Panc1 (cell line): ENCODE results near the gene CLK2. TPM values are rescaled to one million over a fixed set of nuclear protein-coding genes. Genes with fewer than 3 reads are reported as not detected.

ENCODE experiments used
- ATAC-seq: fragments of 200-7000 bp; cut with Tn5 transposase; 2 replicates; pipeline ENCODE4 v1.9.1; 2020; ENCODE audit warnings: mild to moderate bottlenecking, moderate library complexity
- BruUV-seq: library from RNA; stranded (reverse); fragments of 400-500 nt; replicated peaks from 2 replicates; lab custom pipeline; 2021; lab: Mats Ljungman, UMichigan
- CTCF ChIA-PET: fragments of 300-600 bp; sonication (Branson Sonifier 250); formaldehyde crosslinking; loops from one replicate; lab custom pipeline; 2022; ENCODE audit warnings: antibody characterized with exemption; lab: Charles Lee
- POLR2A ChIA-PET: fragments of 300-600 bp; sonication (Branson Sonifier 250); formaldehyde crosslinking; loops from one replicate; lab custom pipeline; 2022; ENCODE audit warnings: antibody characterized with exemption; lab: Charles Lee
- DNase-seq: peaks from one replicate; pipeline ENCODE4 v3.0.0-alpha.2; 2010; ENCODE audit warnings: low read depth, low spot score
- H3K27ac ChIP-seq: 2 replicates; pipeline ENCODE4 v1.5.1; 2011; ENCODE audit warnings: mild to moderate bottlenecking, low read length, inconsistent platforms
- H3K27me3 ChIP-seq: fragments of 200-500 bp; sonication (Bioruptor generic); 2 replicates; pipeline ENCODE4 v1.6.0; 2014; ENCODE audit warnings: low read length, inconsistent platforms; ENCODE audit not compliant: control insufficient read depth, insufficient read depth
- H3K36me3 ChIP-seq: fragments of 200-500 bp; sonication (Bioruptor generic); 2 replicates; pipeline ENCODE4 v1.5.1; 2014; ENCODE audit warnings: inconsistent platforms, mild to moderate bottlenecking, low read length, moderate library complexity; ENCODE audit not compliant: control insufficient read depth, insufficient read depth
- H3K4me1 ChIP-seq: 2 replicates; pipeline ENCODE4 v1.5.1; 2011; ENCODE audit warnings: inconsistent platforms, mild to moderate bottlenecking, low read length, moderate library complexity; ENCODE audit not compliant: control insufficient read depth, insufficient read depth
- H3K4me3 ChIP-seq, 2 experiments: 2 replicates each; pipeline ENCODE4 v1.5.1; 2011 to 2012; ENCODE audit warnings: low read depth in 2 of 2, low read length in 2 of 2, mild to moderate bottlenecking in 2 of 2, inconsistent platforms in 1 of 2, moderate library complexity in 1 of 2
- H3K9me3 ChIP-seq: fragments of 200-500 bp; sonication (Bioruptor generic); 2 replicates; pipeline ENCODE4 v1.5.1; 2014; ENCODE audit warnings: low read depth, mild to moderate bottlenecking, inconsistent platforms, low read length, moderate library complexity; ENCODE audit not compliant: control insufficient read depth, insufficient read depth
- CTCF ChIP-seq: fragments of 450-650 bp; IDR thresholded peaks from 2 replicates; pipeline ENCODE4 v1.5.1; 2017; ENCODE audit warnings: mild to moderate bottlenecking
- POLR2AphosphoS5 ChIP-seq: IDR thresholded peaks from 2 replicates; pipeline ENCODE4 v1.6.1; 2012; ENCODE audit warnings: mild to moderate bottlenecking, low read depth, low read length, moderate library complexity
- REST ChIP-seq, 2 experiments: IDR thresholded peaks; 2 replicates each; pipeline ENCODE4 v1.6.1; 2011 to 2012; ENCODE audit warnings: low read depth in 2 of 2, control low read depth in 1 of 2, low read length in 1 of 2, mild to moderate bottlenecking in 1 of 2, moderate library complexity in 1 of 2; ENCODE audit not compliant: insufficient read depth in 1 of 2
- SIN3A ChIP-seq: IDR thresholded peaks from 2 replicates; pipeline ENCODE4 v1.6.1; 2012; ENCODE audit warnings: low read depth, mild to moderate bottlenecking, low read length, moderate library complexity, borderline replicate concordance; ENCODE audit not compliant: insufficient read depth
- TCF7L2 ChIP-seq: IDR thresholded peaks from 2 replicates; pipeline ENCODE4 v1.6.1; 2011; ENCODE audit warnings: mild to moderate bottlenecking, low read depth, low read length, inconsistent platforms
- in situ Hi-C: cut with HindIII; loops from 2 replicates; pipeline ENCODE4 v1.10.0; 2016; ENCODE audit warnings: low sequenced_read_pairs, low pct_unique_long_range_greater_than_20kb
- intact Hi-C: fragments of 100-400 bp; cut with micrococcal nuclease; formaldehyde crosslinking; loops from one replicate; pipeline ENCODE4 v1.10.0; 2022; ENCODE audit not compliant: unreplicated experiment
- total RNA-seq: library from RNA; stranded (reverse); gene quantifications from one replicate; pipeline ENCODE4 v1.2.1, GENCODE V29; 2021; ENCODE audit not compliant: unreplicated experiment

CLK2 gene
- total RNA-seq, 1 experiment from 2014 or later: 43.6 TPM

GRCh38 chr1:155285063-155285462 is 11.8 kb upstream of the CLK2 start:
- H3K36me3 ChIP-seq: no peaks in the 10 kb centered on the region
- no peaks in the 10 kb centered on the region for H3K9me3 ChIP-seq
- no TSS peak for BruUV-seq
- ChIA-PET POLR2A (no interaction called here), CTCF (no interaction called here)
- in situ Hi-C loops: no loop called here
- DNase-seq: no peak
- intact Hi-C loops: no loop called here
- H3K4me1 ChIP-seq: no peaks in the 10 kb centered on the region
- no peaks in the 10 kb centered on the region for H3K27me3 ChIP-seq
- H3K27ac ChIP-seq: no peak overlapping the region
- no peak for TF ChIP-seq POLR2AphosphoS5
- TF ChIP-seq TCF7L2: no peak
- no peak for TF ChIP-seq CTCF
- TF ChIP-seq REST (IDR thresholded peaks at IDR 0.05; ENCODE audit: insufficient read depth in 1 of 2, low read depth in 2 of 2, low read length in 1 of 2): no peak
- TF ChIP-seq SIN3A: no peak
- no peak for ATAC-seq
- no peak overlapping the region for H3K4me3 ChIP-seq

- DNase-seq: no peak
- Histone ChIP-seq H3K9me3 (no peaks in the 10 kb centered on the region), H3K4me3 (no peak overlapping the region), H3K36me3 (no peaks in the 10 kb centered on the region), H3K4me1 (no peaks in the 10 kb centered on the region), H3K27ac (no peak overlapping the region), H3K27me3 (no peaks in the 10 kb centered on the region)
- ATAC-seq: no peak
- ChIA-PET CTCF (no interaction called here), POLR2A (no interaction called here)
- intact Hi-C loops: no loop called here
- in situ Hi-C loops: no loop called here
- no TSS peak for BruUV-seq
- TF ChIP-seq REST (IDR thresholded peaks at IDR 0.05; ENCODE audit: insufficient read depth in 1 of 2, low read depth in 2 of 2, low read length in 1 of 2) (no peak), TCF7L2 (no peak), POLR2AphosphoS5 (no peak), SIN3A (no peak), CTCF (no peak)
Observed at GRCh38 chr1:155284476-155284875, 11.2 kb upstream of the CLK2 start.
